K562 (cell line): ENCODE data around the gene SNAPC2. TPM values are rescaled to one million over a fixed set of nuclear protein-coding genes. Genes with fewer than 3 reads are reported as not detected.
A peak's percentile ranks its signal among the peaks of the same experiment; 100 is the strongest.

Source experiments
- BCOR ChIP-seq: fragments of 450-650 bp; IDR thresholded peaks from 2 replicates; pipeline ENCODE4 v1.6.1; 2016
- CAMTA2 ChIP-seq: fragments of 250-450 bp; sonication (Bioruptor Pico); conservative IDR thresholded peaks from 2 replicates; pipeline ENCODE4 v1.5.1; 2022
- HDAC1 ChIP-seq, 2 experiments: fragments of 450-650 bp; IDR thresholded peaks; 2 replicates each; pipeline ENCODE4 v1.6.1; 2016 to 2017; ENCODE audit warnings: inconsistent platforms in 1 of 2, mild to moderate bottlenecking in 1 of 2, moderate library complexity in 1 of 2
- NCOA1 ChIP-seq: fragments of 450-650 bp; IDR thresholded peaks from 2 replicates; pipeline ENCODE4 v1.6.1; 2016; ENCODE audit warnings: low read depth
- OTX1 ChIP-seq: fragments of 450-650 bp; formaldehyde crosslinking; IDR thresholded peaks from 2 replicates; pipeline ENCODE4 v1.4.0; 2022; ENCODE audit warnings: mild to moderate bottlenecking
- PML ChIP-seq: IDR thresholded peaks from 2 replicates; pipeline ENCODE4 v1.6.1; 2012; ENCODE audit warnings: low read length, inconsistent platforms
- POLR2B ChIP-seq: fragments of 450-650 bp; IDR thresholded peaks from 2 replicates; pipeline ENCODE4 v1.6.1; 2018; ENCODE audit warnings: low read depth; ENCODE audit not compliant: partially characterized antibody
- SAP30 ChIP-seq: fragments of 200-600 bp; sonication (generic); IDR thresholded peaks from 2 replicates; pipeline ENCODE4 v1.6.1; 2012; ENCODE audit warnings: borderline replicate concordance, low read depth, mild to moderate bottlenecking, moderate library complexity, low read length, control low read depth, inconsistent platforms; ENCODE audit not compliant: insufficient read depth, poor library complexity, severe bottlenecking
- TAF1 ChIP-seq: IDR thresholded peaks from 2 replicates; pipeline ENCODE4 v1.6.1; 2011; ENCODE audit warnings: mild to moderate bottlenecking, low read length, moderate library complexity; ENCODE audit not compliant: insufficient read depth, control insufficient read depth, severe bottlenecking; ENCODE audit errors: extremely low read depth
- ZNF583 ChIP-seq: fragments of 250-450 bp; sonication (Bioruptor Pico); IDR thresholded peaks from 2 replicates; pipeline ENCODE4 v1.4.0; 2020
- polyA plus RNA-seq, 8 experiments: library from polyadenylated mRNA; depleted of rRNA in 4 of 8; stranded (reverse) in 5 of 8; unstranded in 3 of 8; fragments of >200 nt; fragmentation: Nextera tagmentation in 2 of 8; fragmentation: Illumina TruSeq in 1 of 8; extraction: Ambion mirVana in 2 of 8; extraction: Trizol in 1 of 8; gene quantifications; 2 replicates each; pipeline versions ENCODE4 v1.2.1 to v1.2.3, GENCODE V29; 2011 to 2014; ENCODE audit warnings: inconsistent platforms in 1 of 8, missing spikeins in 1 of 8
- total RNA-seq, 7 experiments: library from RNA; depleted of rRNA in 6 of 7; stranded (reverse); fragments of >200 nt in 6 of 7; fragmentation: Illumina TruSeq in 2 of 7; extraction: Trizol in 2 of 7; gene quantifications; 2 replicates each; pipeline versions ENCODE4 v1.2.1 to v1.2.3, GENCODE V29; 2011 to 2021; ENCODE audit warnings: low replicate concordance in 1 of 7
- TF ChIP-seq, protein P1 (sequence below): fragments of 450-650 bp; formaldehyde crosslinking; IDR thresholded peaks from 2 replicates; pipeline ENCODE4 v1.4.0; 2022; ENCODE audit warnings: missing genetic modification characterization
- TF ChIP-seq, protein P2 (sequence below), 2 experiments: fragments of 450-650 bp; formaldehyde crosslinking in 1 of 2; IDR thresholded peaks; 2 replicates each; pipeline versions ENCODE4 v1.4.0 to v1.6.1; 2014 to 2020; ENCODE audit warnings: mild to moderate bottlenecking in 2 of 2, borderline replicate concordance in 1 of 2, low read depth in 1 of 2
- TF ChIP-seq, protein P3 (sequence below): sonication (generic); formaldehyde crosslinking; IDR thresholded peaks from 2 replicates; pipeline ENCODE4 v1.8.1; 2023; ENCODE audit warnings: mild to moderate bottlenecking, missing genetic modification reagents, moderate library complexity
- TF ChIP-seq, protein P4 (sequence below): sonication (generic); formaldehyde crosslinking; IDR thresholded peaks from 2 replicates; pipeline ENCODE4 v1.8.0; 2022; ENCODE audit warnings: mild to moderate bottlenecking, missing genetic modification reagents

Gene SNAPC2
- total and polyA plus RNA-seq, 9 of the 15 experiments (the other 6 are each of a cell fraction or from before 2014, with no cell fraction given) = 0.59 to 45.1 (median 15.3) TPM

DNA sequence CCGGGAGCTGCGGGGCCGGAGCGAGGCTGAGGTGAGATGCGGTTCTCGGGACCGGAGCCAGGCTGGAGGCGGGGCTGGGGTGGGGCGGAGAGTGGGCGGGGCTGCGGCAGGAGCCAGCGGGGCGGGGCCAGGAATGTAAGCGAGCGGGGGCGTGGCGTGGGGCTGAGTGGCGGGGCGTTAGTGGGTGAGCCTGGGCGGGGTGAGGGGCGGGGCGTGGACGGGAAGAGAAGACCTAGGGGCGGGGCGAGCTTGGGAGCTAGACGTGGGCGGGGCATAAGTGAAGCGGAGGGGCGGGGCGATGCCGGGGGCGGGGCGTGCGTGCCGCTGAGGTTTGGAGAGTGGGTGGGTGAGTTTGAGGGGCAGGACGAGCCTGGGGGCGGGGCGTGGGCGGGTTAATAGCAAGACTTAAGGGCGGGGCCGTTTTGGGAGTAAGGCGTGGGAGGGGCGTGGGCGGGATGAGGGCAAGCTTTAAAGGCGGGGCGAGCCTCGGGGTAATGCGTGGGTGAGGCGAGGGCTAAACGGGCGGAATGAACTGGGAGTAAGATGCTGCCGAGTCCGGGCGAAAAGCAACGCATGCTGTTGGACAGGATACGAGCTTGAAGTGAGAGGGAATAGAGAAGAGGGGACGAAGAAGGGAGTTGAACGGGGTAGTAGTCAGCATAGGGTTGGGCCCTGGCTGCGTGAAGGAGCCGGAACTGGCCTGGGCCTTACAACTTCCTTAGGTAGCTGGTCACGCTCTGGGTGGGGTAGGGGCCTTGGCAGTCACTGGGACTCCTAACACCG, 572 bp downstream of the SNAPC2 start (continued):
- TF ChIP-seq, protein P1, sequence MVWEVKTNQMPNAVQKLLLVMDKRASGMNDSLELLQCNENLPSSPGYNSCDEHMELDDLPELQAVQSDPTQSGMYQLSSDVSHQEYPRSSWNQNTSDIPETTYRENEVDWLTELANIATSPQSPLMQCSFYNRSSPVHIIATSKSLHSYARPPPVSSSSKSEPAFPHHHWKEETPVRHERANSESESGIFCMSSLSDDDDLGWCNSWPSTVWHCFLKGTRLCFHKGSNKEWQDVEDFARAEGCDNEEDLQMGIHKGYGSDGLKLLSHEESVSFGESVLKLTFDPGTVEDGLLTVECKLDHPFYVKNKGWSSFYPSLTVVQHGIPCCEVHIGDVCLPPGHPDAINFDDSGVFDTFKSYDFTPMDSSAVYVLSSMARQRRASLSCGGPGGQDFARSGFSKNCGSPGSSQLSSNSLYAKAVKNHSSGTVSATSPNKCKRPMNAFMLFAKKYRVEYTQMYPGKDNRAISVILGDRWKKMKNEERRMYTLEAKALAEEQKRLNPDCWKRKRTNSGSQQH (CRISPR knock-in tag) = peak; percentile 71; the same call in 1 of the 2 replicates
- TF ChIP-seq NCOA1 (peak; percentile 62; the same call in 1 of the 2 replicates), POLR2B (peak; percentile 56), CAMTA2 (CRISPR knock-in tag) (no peak), ZNF583 (CRISPR knock-in tag) (no peak), BCOR (peak; percentile 64), TAF1 (peak; percentile 61), HDAC1 (IDR thresholded peaks at IDR 0.05) (peak in 1 of 2 experiments; percentile 86; a peak in 2 of 4 replicates), OTX1 (peak; percentile 91), PML (peak; percentile 49; the same call in 1 of the 2 replicates), SAP30 (no peak)
- TF ChIP-seq, protein P2, sequence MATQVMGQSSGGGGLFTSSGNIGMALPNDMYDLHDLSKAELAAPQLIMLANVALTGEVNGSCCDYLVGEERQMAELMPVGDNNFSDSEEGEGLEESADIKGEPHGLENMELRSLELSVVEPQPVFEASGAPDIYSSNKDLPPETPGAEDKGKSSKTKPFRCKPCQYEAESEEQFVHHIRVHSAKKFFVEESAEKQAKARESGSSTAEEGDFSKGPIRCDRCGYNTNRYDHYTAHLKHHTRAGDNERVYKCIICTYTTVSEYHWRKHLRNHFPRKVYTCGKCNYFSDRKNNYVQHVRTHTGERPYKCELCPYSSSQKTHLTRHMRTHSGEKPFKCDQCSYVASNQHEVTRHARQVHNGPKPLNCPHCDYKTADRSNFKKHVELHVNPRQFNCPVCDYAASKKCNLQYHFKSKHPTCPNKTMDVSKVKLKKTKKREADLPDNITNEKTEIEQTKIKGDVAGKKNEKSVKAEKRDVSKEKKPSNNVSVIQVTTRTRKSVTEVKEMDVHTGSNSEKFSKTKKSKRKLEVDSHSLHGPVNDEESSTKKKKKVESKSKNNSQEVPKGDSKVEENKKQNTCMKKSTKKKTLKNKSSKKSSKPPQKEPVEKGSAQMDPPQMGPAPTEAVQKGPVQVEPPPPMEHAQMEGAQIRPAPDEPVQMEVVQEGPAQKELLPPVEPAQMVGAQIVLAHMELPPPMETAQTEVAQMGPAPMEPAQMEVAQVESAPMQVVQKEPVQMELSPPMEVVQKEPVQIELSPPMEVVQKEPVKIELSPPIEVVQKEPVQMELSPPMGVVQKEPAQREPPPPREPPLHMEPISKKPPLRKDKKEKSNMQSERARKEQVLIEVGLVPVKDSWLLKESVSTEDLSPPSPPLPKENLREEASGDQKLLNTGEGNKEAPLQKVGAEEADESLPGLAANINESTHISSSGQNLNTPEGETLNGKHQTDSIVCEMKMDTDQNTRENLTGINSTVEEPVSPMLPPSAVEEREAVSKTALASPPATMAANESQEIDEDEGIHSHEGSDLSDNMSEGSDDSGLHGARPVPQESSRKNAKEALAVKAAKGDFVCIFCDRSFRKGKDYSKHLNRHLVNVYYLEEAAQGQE (IDR thresholded peaks at IDR 0.05; ENCODE audit: borderline replicate concordance) = peak; percentile 37
- TF ChIP-seq, protein P2 (CRISPR knock-in tag; IDR thresholded peaks at IDR 0.05; ENCODE audit: low read depth) = 0 out of 2 replicates have a peak, but pooled peaks have one; percentile 51
- TF ChIP-seq, protein P3, sequence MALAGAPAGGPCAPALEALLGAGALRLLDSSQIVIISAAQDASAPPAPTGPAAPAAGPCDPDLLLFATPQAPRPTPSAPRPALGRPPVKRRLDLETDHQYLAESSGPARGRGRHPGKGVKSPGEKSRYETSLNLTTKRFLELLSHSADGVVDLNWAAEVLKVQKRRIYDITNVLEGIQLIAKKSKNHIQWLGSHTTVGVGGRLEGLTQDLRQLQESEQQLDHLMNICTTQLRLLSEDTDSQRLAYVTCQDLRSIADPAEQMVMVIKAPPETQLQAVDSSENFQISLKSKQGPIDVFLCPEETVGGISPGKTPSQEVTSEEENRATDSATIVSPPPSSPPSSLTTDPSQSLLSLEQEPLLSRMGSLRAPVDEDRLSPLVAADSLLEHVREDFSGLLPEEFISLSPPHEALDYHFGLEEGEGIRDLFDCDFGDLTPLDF (CRISPR knock-in tag) = 0 out of 2 replicates have a peak, but pooled peaks have one; percentile 66
- TF ChIP-seq, protein P4, sequence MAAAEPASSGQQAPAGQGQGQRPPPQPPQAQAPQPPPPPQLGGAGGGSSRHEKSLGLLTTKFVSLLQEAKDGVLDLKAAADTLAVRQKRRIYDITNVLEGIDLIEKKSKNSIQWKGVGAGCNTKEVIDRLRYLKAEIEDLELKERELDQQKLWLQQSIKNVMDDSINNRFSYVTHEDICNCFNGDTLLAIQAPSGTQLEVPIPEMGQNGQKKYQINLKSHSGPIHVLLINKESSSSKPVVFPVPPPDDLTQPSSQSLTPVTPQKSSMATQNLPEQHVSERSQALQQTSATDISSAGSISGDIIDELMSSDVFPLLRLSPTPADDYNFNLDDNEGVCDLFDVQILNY (CRISPR knock-in tag) = peak; percentile 76
